Measurements from ENCODE around the gene CXXC5. TPM values are rescaled to one million over a fixed set of nuclear protein-coding genes. Genes with fewer than 3 reads are reported as not detected.

Gene CXXC5
- total RNA-seq, 1 donor from 2014 or later = 17.2 TPM

GRCh38 chr5:139704748-139705147, 56.6 kb downstream of the CXXC5 start:
- H3K36me3 Mint-ChIP-seq = no peaks in the 10 kb centered on the region
- Histone ChIP-seq H3K4me3 (no peak overlapping the region), H3K9ac (no peak overlapping the region), H3K79me2 (ENCODE audit: low read depth) (no peaks in the 10 kb centered on the region), H4K20me1 (ENCODE audit: low read depth) (no peaks in the 10 kb centered on the region), H3K9me3 (ENCODE audit: low read depth) (no peaks in the 10 kb centered on the region), H3K27me3 (peaks cover 4% of the 10 kb centered on the region), H3K4me1 (peaks cover 43% of the 10 kb centered on the region), H3K27ac (no peak overlapping the region), H2AFZ (replicated peaks) (no peak overlapping the region), H3K4me2 (no peak overlapping the region), H3F3A (ENCODE audit: low read depth) (peaks cover 67% of the 10 kb centered on the region), H3K36me3 (no peaks in the 10 kb centered on the region)
- H3K4me1 Mint-ChIP-seq = peaks cover 60% of the 10 kb centered on the region
- peaks cover 10% of the 10 kb centered on the region for H3K27me3 Mint-ChIP-seq (ENCODE audit: insufficient read depth, low read depth)
- TF ChIP-seq CTCF (IDR thresholded peaks at IDR 0.05) (no peak), EZH2phosphoT487 (IDR thresholded peaks at IDR 0.05) (no peak), EZH2 (IDR thresholded peaks at IDR 0.05) (no peak)
- no peak for DNase-seq (ENCODE audit: low spot score)
- H3K9me3 Mint-ChIP-seq = peaks cover 3% of the 10 kb centered on the region
- H3K4me3 Mint-ChIP-seq = no peak overlapping the region
- no peak overlapping the region for H3K27ac Mint-ChIP-seq

- no peak for TF ChIP-seq EZH2phosphoT487 (IDR thresholded peaks at IDR 0.05)
- no peak for TF ChIP-seq CTCF (IDR thresholded peaks at IDR 0.05)
- no peak for TF ChIP-seq EZH2 (IDR thresholded peaks at IDR 0.05)
- Histone ChIP-seq H3K27me3 (peaks cover 8% of the 10 kb centered on the region), H3K4me3 (no peak overlapping the region), H3F3A (ENCODE audit: low read depth) (peaks cover 67% of the 10 kb centered on the region), H3K4me2 (no peak overlapping the region), H3K9ac (no peak overlapping the region), H4K20me1 (ENCODE audit: low read depth) (no peaks in the 10 kb centered on the region), H3K36me3 (no peaks in the 10 kb centered on the region), H3K27ac (no peak overlapping the region), H3K9me3 (ENCODE audit: low read depth) (no peaks in the 10 kb centered on the region), H2AFZ (replicated peaks) (peak overlapping the region; percentile 3), H3K4me1 (peaks cover 48% of the 10 kb centered on the region), H3K79me2 (ENCODE audit: low read depth) (no peaks in the 10 kb centered on the region)
- Mint-ChIP-seq H3K9me3 (peaks cover 3% of the 10 kb centered on the region), H3K4me3 (no peak overlapping the region), H3K36me3 (no peaks in the 10 kb centered on the region), H3K27ac (peak overlapping the region; percentile 74), H3K4me1 (peaks cover 62% of the 10 kb centered on the region), H3K27me3 (ENCODE audit: insufficient read depth, low read depth) (peaks cover 10% of the 10 kb centered on the region)
- DNase-seq (ENCODE audit: low spot score) = no peak
These were observed 57.0 kb downstream of the CXXC5 start for GRCh38 chr5:139705191-139705590.

- H3K27ac Mint-ChIP-seq = peak overlapping the region; percentile 74
- H3K4me1 ChIP-seq = peaks cover 46% of the 10 kb centered on the region
- peaks cover 67% of the 10 kb centered on the region for H3F3A ChIP-seq (ENCODE audit: low read depth)
- no peak overlapping the region for H3K9ac ChIP-seq
- no peaks in the 10 kb centered on the region for H4K20me1 ChIP-seq (ENCODE audit: low read depth)
- no peak overlapping the region for H3K4me2 ChIP-seq
- peaks cover 10% of the 10 kb centered on the region for H3K27me3 Mint-ChIP-seq (ENCODE audit: insufficient read depth, low read depth)
- no peak overlapping the region for H3K4me3 ChIP-seq
- peaks cover 3% of the 10 kb centered on the region for H3K9me3 Mint-ChIP-seq
- H3K4me3 Mint-ChIP-seq = no peak overlapping the region
- no peaks in the 10 kb centered on the region for H3K79me2 ChIP-seq (ENCODE audit: low read depth)
- H3K27me3 ChIP-seq = peaks cover 16% of the 10 kb centered on the region
- TF ChIP-seq EZH2phosphoT487 (IDR thresholded peaks at IDR 0.05) = no peak
- TF ChIP-seq EZH2 (IDR thresholded peaks at IDR 0.05) = no peak
- no peak for TF ChIP-seq CTCF (IDR thresholded peaks at IDR 0.05)
- H3K27ac ChIP-seq = no peak overlapping the region
- no peaks in the 10 kb centered on the region for H3K36me3 Mint-ChIP-seq
- no peaks in the 10 kb centered on the region for H3K9me3 ChIP-seq (ENCODE audit: low read depth)
- no peaks in the 10 kb centered on the region for H3K36me3 ChIP-seq
- DNase-seq (ENCODE audit: low spot score) = no peak
- H2AFZ ChIP-seq (replicated peaks) = peak overlapping the region; percentile 3
- peaks cover 59% of the 10 kb centered on the region for H3K4me1 Mint-ChIP-seq
These were observed 57.8 kb downstream of the CXXC5 start for GRCh38 chr5:139705655-139706587.
